GM18951 (cell line): Measurements from ENCODE around the gene TAF11L14.

ENCODE experiments used
- POLR2A ChIP-seq: IDR thresholded peaks from 4 replicates; pipeline ENCODE4 v1.6.1; 2011; ENCODE audit warnings: mild to moderate bottlenecking; ENCODE audit not compliant: insufficient read length, insufficient read depth; ENCODE audit errors: extremely low read depth
- in situ Hi-C: fragments of 300-500 bp; cut with MboI; formaldehyde crosslinking; loops from one replicate; pipeline ENCODE4 v1.12.0; 2022; ENCODE audit warnings: low sequenced_read_pairs, mixed read lengths, inconsistent platforms; ENCODE audit not compliant: unreplicated experiment

Gene TAF11L14

GRCh38 chr5:17655921-17656320 lies 21.7 kb downstream of the TAF11L14 start:
- no peak for TF ChIP-seq POLR2A
- in situ Hi-C loops: no loop called here

DNA sequence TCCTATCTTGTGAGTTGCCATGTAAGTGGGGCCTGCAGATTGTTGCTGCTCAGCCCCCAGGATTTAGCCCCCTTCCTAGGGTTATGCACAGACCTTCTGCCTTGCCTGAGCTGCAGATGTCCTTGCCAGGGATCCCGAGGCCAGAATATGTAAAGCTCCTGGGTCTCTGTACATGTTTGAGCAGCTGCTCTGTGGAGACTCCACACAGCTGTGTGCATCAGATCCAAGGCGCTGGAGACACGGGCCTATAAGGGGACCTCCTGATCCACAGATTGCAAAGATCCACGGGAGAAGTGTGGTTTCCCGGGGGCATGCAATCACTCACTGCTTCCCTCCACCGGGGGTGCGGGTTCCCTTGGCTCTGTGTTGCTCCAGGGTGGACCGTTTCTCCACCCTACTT lies 28.9 kb downstream of the TAF11L14 start:
- in situ Hi-C loops: no loop called here
- TF ChIP-seq POLR2A: no peak

DNA sequence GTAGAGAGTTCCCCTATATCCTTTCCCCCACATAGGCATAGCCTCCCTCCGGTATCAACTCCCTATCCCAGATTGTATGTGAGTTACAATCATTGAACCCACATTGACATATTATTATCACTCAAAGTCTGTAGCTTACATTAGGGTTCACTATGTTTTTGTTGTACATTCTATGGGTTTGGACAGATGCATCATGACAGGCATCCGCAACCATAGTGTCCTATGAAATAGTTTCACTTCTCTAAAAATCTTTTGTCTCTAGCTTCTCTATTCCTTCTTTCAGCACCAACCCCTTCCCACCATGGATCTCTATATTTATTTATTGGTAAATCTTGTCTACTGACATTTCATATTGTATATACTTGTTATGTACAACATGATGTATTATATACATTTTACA lies 31.6 kb downstream of the TAF11L14 start:
- no peak for TF ChIP-seq POLR2A
- in situ Hi-C loops: no loop called here

- in situ Hi-C loops: no loop called here
- TF ChIP-seq POLR2A: no peak
These were observed 32.5 kb downstream of the TAF11L14 start for GRCh38 chr5:17666726-17667235.

GRCh38 chr5:17670353-17670752 lies 36.1 kb downstream of the TAF11L14 start:
- no peak for TF ChIP-seq POLR2A
- in situ Hi-C loops: no loop called here

DNA sequence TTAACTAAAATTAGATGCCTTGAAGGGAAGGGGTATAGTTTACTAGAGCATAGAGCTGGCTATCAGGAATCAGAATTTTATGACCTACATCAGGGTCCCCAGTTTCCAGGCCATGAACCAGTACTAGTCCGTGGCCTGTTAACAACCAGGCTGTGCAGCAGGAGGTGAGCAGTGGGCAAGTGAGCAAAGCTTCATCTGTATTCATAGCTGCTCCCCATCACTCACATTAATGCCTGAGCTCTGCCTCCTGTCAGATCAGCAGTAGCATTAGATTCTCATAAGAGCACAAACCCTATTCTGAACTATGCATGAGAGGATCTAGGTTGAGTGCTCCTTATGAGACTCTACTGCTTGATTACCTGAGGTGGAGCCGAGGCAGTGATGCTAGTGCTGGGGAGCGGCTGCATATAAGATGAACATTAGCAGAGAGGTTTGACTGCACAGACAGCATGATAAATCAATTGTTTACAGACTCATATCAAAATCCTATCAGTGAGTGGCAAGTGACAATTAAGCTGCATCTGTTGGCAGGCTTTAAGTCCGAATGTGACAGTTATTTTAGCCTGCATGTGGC lies 44.6 kb downstream of the TAF11L14 start:
- TF ChIP-seq POLR2A: no peak
- in situ Hi-C loops: no loop called here

DNA sequence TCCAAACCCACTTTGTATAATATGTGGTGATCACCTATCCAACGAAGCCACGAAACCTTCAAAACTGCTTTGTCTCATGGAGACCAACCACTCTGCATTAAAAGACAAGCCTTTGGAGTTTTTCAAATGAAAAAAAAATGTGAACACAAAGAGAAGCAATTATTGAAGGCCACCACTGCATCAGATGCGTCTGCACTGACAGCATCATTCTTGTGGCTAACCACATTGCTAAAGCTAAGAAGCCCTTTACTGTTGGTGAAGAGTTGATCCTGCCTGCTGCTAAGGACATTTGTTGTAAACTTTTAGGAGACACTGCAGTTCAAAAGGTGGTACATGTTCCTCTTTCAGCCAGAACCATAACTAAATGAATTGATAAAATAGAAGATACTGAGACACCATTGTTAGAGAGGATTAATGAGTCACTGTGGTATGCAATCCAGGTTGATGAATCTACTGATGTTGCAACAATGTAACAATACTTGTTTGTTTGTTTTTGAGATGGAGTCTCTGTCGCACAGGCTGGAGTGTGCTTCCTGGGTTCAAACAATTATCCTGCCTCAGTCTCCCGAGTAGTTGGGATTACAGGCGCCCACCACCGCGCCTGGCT lies 45.4 kb downstream of the TAF11L14 start:
- TF ChIP-seq POLR2A: no peak
- in situ Hi-C loops: no loop called here

DNA sequence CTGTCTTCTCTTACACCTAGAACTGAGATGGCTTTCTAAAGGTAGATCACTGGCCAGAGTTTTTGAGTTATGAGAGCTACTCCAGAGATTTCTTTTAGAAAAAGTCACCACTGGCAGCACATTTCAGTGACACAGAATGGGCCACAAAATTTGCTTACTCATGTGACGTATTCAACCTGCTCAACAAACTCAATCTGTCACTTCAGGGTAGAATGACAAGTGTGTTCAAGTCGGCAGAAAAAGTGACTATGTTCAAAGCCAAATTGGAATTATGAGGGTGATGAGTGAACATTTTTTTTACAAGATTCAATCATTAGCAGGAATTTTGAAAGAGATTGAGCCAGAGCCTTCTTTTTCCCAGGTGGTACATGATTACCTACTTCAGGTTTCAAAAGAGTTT lies 46.5 kb downstream of the TAF11L14 start:
- no peak for TF ChIP-seq POLR2A
- in situ Hi-C loops: no loop called here
